ENCODE results near the gene C2CD2.

GRCh38 chr21:41836166-41837015, 117.4 kb downstream of the C2CD2 start:
- TF ChIP-seq CTCF (IDR thresholded peaks at IDR 0.05) = no peak
- no peak for TF ChIP-seq POLR2A (IDR thresholded peaks at IDR 0.05)

Measured in suprapubic skin (tissue), 3 donors.